GM21737 (cell line): ENCODE measurements around the gene SLC1A4.
"Not testable (repeated sequence)": the region's sequence is repeated elsewhere in the genome, so short reads cannot be mapped to it uniquely, and the experiment has no call there.

Source experiments
- ATAC-seq: cut with Tn5 transposase; IDR thresholded peaks from one replicate; pipeline ENCODE4 v1.9.1; 2021; ENCODE audit warnings: mild to moderate bottlenecking, moderate library complexity; ENCODE audit not compliant: unreplicated experiment

Gene SLC1A4

DNA sequence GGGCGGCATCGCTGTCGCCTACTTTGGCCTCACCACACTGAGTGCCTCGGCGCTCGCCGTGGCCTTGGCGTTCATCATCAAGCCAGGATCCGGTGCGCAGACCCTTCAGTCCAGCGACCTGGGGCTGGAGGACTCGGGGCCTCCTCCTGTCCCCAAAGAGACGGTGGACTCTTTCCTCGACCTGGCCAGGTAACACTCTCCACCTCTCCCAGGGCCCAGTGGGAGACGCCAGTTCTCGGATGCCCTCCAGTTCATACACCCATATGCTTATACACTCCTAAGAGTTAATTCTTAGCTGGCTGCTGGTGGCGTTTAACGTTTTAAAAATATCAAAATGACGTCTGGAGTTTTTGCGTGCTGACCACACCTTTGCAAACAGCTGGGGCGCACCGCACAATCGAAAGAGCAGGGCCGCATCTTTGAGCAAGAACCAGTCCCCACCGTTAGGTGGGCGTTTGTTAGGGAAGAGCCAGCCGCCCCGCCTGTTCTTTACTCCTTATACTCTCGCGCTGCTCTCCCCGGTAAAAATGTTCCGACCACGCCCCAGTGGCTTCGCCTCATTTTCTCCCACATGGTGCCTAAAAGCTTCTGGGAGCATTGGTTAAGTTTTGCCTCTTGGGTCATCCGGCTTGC, 899 bp downstream of the SLC1A4 start:
- no peak for ATAC-seq

DNA sequence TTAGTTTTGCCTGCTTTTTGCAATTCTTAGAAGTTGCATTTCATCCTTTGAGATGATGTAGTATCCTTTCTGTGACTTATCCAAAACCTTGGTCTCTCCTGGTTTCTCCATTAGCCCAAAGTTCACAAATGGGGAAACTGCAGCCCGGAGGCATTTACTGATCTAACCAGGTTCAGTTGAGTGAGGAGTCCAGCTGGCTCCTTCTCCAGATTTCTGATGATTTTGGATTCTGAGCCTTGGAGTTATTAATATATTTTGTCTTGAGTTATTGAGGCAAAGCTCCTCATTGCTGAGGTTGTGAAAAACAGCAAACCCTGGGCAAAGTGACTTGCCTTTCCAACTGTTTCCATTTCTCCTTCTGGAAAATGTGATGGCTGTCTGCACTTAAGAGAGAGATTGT, 1.7 kb downstream of the SLC1A4 start:
- no peak for ATAC-seq

DNA sequence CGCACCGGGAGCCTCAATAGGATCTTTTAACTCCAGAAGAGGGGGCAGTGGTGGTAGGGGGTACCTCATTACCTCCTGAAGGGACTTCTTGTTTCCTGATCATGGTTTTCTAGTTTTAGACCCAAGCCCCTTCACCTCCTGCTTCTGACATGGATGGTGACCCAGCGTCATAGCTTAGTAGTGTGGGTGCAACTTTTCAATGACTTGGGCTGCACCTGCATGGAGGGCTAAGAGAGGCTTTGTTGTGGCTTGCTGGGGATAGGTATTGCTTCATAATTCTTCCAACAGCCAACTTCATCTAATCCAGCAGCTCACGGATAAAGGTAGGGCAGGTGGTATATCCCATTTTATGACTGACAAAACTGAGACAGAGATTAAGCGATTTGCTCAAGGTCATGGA, 3.0 kb downstream of the SLC1A4 start:
- ATAC-seq, result no peak

DNA sequence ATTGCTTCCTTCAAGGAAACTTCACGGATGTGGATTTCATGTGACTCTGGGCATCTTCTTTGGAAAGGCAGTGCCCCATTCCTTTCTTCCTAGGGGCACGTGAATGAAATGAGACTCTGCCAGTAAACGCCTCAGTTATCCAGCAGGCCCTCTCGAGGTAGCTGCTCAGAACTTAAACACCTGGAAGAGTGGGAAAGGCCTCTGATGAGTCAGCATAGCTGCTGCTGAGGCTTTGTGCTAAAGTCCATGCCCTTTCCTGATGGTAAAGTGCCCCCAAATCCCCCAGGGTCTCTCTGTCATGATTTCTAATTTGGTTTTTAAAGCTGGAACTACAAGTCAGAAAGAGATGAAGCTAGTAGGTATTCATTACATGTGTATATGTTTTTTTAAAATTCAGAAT, 3.8 kb downstream of the SLC1A4 start:
- ATAC-seq, result no peak

DNA sequence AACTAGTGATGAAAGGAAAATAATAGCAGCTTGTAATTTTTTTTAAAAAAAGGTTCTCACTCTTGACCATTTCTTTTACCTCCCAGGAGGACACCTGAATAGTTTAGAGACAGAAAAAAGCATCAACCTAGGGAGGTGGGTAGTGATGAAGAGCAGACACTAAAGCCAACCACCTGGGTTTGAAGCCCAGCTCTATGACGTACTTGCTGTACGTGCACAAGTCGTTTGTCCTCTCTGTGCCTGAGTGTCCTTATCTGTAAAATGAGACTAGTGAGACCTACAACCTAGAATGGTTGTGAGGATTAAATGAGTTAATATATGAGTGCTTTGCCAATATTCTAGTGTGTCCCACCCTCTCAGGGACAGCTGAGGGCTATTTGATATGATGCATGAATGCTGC, 5.8 kb downstream of the SLC1A4 start:
- ATAC-seq, result no peak

DNA sequence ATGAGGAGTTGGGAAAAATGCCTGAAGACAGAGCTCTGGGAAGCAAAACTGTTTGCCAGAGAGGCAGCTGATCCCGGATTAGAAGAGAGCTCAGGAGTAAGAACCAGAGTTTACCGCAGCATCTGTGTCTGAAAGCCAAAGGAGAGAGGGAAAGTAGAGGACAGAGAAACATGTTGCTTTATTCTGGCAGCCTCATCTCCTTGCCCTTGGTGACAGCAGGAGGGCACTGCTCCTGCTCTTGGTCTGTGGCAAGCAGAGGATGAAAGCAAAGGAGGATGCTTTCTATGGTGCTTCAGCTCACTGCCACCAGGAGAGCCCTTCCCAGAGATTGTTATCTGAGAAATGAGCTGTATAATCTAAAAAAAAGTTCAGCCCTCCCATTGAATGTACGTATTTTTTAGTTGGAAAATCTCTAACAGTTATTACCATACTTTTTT, 7.7 kb downstream of the SLC1A4 start:
- no peak for ATAC-seq

DNA sequence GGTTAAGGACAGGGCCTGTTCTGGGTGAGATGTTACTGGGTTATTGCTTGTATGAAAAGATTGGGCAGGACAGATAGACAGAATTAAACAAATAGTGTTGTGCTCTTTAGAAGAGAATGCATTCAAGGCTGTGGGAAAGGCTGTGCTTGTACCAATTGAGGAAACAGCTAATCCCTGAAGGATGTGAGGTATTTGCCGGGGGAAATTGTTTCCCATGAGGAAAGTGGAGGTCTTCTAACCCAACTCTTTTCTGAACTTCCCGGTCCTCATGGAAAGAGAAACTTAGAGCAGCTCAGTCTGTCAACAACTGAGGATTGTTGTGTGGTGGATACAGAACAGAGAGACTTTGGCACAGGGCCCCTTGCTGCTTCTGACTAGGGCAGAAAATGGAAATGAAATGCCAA, 9.5 kb downstream of the SLC1A4 start:
- no peak for ATAC-seq

DNA sequence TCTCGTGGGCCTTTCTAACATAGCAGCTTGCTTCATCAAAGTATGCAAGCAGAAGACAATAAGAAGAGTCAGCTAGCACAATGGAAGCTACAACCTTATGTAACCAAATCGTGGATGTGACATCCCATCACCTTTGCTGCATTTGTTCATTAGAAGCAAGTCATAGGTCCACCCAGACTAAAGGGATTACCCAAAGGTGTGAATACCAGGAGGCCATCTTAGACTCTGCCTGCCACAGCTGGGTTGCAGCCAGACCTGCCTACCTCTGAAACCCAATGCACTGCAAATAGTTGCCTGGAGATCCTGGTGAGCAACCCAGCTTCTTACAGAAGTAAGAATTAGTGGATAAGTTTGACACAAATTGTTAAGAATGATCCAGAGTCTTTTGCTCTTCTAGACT, 10.6 kb downstream of the SLC1A4 start:
- ATAC-seq, result no peak

DNA sequence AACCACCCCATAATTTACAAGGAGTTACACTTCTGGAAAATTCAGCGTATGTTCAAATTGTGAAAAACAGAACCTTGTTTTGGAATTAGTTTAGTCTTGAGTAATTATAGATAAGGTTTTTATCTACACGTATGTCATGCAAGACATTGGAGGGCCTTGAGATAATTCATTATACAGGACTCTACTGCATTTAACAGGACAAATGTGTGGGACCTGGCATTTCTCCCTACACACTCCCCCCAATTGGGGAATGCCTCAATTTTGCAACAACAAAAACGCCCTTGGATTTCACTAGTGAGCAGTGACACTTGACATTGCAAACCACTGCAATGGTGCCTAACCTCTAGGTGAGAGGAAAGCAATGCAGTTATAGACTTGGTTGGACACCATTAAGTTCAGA, 11.4 kb downstream of the SLC1A4 start:
- no peak for ATAC-seq

DNA sequence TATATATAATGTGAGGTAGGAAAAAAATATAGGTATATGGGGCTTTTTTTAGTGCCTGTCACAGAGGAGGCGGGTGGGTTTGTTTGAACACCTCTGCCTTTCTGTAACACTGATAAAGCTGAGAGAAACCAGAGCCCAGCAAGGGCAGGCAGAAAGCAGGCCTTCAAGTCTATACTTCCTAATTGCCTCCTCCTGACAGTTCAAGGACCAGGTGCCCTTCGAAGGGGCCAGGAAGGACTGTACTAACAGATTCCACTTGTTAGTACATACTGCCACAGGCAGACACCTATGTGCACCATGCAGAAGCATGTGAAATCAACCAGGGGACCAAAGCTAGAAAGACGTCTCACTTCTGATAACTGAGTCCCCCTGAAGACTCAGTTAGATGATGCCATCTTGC, 13.8 kb downstream of the SLC1A4 start:
- no peak for ATAC-seq

DNA sequence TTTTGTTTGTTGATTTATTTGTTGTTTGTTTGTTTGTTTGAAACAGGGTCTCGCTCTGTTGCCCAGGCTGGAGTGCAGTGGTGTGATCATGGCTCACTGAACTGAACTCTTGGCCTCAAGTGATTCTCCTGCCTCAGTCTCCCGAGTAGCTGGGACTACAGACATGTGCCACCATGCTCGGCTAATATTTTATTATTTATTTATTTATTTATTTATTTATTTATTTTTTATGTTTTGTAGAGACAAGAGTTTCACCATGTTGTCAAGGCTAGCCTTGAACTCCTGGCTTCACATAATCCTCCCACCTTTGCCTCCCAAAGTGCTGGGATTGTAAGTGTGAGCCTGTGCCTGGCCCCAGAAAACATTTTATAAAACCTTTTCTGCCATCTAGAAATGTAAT, 15.0 kb downstream of the SLC1A4 start:
- not testable (repeated sequence) for ATAC-seq

DNA sequence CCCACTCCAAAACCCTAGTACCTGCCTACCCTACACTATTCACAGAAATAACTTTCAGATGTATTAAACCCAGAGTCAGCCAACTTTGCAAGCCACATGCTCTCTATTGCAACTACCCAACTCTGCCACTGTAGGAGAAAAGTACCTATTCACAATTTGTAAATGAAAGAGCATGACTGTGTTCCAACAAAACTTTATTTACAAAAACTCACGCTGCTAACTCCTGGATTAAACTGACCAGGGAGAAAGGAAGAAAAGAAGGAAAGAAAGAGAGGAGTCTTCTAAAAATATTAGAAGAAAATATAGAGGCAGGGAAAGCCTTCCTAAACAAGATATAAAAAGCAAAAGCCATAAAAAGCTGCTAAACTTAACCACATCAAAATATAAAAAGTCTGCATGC, 24.6 kb downstream of the SLC1A4 start:
- no peak for ATAC-seq

DNA sequence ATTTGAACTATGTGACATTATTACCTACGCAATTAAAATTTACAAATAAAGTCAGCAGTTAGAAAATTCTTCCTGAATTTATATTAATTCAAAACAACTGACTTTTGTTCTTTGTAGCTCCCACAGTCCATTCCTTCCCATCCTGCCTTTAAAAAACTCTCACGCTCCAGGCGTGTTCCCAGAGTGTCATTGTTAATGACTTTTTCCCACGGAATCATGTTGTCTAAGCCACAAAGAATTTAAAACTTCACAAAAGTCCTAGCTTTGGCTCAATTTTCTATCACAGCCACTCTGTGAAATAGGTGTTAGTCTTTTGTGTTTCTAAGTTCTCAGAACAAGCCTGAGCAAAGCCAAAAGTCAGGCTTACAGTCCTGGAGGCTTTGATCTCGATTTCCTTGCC, 26.5 kb downstream of the SLC1A4 start:
- ATAC-seq, result no peak

DNA sequence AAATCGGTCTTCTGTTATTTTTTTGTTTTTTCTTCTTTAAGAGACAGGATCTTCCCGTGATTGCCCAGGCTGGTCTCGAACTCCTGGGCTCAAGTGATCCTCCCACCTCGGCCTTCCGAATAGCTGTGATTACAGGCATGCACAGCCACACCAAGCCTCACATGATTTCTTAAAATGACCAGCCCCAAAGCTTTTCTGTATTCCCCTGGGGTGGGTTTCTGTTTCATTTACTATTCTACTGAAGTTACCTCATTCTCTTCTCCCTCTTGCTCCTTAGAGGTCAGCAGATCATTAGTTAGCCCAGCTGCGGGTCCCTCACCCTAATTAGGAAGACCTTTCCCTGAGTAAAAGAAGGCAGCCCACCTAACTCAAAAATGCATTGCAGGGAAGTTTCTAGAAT, 27.6 kb downstream of the SLC1A4 start:
- no peak for ATAC-seq

DNA sequence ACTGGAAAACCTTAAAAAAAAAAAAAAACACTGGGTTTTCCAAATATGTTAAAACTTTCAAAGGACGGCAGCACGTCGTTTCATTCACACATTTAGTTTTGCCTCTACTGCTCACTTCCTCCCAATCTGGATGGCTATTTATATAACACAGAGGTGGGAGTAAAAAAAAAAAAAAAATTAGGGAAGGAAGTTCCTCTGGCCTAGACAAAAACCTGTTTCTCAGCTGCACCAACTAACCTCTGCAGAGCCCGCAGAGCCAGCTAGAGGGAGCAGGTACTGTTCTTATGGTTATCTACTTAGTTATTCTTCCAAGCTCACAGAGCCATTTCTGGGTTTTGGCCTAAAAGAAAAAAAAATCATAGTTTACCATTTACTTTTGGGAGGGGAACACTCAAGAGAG, 28.1 kb downstream of the SLC1A4 start:
- ATAC-seq, result no peak

DNA sequence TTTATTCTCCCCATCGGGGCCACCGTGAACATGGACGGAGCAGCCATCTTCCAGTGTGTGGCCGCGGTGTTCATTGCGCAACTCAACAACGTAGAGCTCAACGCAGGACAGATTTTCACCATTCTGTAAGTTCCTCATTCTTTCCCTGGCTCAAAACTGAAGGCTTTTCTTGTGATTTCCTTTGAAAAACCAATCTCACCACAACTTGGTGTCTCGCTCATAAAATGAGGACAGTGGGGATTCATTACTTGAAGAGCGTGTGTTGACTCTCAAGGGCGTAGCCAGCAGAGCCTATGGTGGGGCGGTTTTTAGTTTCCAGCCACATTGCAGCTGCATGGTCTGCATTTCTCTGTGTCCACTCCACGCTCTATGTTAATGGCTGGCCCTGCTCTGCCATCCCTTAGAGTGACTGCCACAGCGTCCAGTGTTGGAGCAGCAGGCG, 29.0 kb downstream of the SLC1A4 start:
- no peak for ATAC-seq

DNA sequence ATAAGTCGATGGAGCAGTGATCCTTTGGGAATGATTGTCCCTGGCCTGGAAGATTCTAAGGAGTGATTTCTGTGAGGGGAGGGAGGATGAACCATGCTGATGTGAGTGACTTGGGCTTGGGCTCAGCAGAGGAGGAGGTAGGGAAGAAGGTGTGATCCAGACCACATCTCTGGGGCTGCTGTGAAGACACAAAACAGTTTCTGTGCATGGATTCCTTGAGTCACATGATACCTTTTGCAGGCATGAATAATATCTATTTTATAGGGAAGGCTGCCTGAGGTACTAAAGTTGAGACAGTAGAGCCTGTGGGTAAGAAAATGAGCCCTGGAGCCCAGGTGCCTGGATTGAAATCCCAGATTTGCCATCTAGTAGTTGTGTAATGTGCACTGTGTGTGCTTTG, 29.8 kb downstream of the SLC1A4 start:
- ATAC-seq, result no peak

DNA sequence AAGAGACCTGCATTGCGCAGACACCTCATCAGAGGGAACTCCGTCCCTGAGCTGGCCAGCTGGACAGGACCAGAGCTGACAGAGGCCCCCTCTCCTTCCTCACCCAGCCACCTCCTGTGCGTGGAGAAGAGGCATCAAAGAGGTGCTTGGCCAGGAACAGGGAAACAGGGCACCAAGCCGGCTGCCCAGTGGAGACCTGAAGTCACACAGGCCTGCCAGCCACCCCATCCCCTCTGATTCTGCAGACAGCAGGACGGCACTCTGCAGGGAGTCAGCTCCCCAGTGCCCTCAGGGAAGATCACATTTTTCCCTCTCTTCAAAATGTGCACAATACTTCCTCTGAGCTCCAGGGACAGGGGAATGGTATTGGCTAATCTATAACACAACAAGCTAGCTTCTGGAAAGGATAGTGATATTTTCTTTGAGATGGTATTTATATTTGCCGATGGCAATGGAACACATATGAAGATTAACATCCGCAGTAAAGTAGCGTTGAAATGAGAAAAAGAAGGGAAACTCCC, 30.5 kb downstream of the SLC1A4 start:
- no peak for ATAC-seq

DNA sequence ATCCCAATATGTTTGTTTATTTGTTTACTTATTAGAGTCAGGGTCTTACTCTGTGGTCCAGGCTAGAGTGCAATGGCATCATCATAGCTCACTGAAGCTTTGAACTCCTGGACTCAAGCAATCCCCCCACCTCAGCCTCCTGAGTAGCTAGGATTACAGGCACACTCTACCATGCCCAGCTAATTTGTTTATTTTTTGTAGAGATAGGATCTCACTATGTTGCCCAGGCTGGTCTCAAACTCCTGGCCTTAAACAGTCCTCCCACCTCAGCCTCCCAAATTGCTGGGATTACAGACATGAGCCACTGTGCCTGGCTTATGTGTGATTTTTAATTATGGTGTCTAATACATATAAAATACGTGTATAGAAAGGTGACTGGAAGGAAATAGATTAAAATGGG, 31.1 kb downstream of the SLC1A4 start:
- ATAC-seq, result not testable (repeated sequence)

DNA sequence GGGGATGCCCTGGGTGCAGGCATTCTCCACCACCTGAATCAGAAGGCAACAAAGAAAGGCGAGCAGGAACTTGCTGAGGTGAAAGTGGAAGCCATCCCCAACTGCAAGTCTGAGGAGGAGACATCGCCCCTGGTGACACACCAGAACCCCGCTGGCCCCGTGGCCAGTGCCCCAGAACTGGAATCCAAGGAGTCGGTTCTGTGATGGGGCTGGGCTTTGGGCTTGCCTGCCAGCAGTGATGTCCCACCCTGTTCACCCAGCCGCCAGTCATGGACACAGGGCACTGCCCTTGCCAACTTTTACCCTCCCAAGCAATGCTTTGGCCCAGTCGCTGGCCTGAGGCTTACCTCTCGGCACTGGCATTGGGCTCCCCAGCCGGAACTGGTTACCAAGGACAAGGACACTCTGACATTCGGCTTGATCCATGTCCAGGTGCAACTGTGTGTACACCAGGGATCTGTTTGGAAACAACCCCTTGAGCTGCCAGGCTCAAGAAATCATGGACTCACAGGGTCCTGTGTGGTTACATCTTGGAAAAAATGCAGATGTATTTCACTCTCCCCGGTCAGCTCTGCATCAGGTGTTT, 31.8 kb downstream of the SLC1A4 start:
- no peak for ATAC-seq

DNA sequence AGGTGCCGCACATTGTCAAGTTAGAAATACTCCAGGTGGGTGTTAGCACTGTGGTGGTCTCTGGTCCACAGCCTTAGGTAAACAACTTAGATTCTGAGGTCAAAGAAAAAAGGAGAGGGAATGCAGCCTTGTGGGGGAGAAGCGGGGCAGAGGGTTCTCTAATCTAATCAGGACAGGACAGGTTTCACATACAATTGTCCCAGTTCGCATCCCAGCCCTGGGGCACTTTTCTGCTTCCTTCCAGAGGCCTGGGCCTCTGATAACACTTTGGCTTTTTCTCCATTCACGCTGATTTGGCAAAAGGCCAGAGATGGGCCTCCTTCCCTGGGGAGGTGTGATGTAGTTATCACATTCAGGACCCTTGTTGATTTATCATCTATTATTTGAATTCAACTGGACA, 32.5 kb downstream of the SLC1A4 start:
- no peak for ATAC-seq

DNA sequence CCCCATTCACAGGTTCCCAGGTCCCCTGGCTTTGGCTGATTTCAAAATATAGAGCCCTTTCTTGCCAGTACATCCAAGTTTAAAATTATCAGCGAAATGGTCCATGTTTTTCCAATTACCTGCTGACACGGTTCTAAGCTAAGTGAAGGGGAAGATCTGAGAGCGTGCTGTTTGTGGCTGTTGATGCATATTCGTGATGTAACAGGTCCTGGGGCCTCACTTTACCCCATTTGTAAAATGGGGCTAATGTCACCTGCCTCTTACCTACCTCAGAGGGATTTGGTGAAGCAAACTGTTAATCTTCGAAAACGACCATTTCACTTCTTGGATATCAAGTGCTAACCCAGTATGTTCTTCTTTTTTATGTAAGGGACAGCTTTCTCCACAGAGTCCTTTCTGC, 33.0 kb downstream of the SLC1A4 start:
- no peak for ATAC-seq

DNA sequence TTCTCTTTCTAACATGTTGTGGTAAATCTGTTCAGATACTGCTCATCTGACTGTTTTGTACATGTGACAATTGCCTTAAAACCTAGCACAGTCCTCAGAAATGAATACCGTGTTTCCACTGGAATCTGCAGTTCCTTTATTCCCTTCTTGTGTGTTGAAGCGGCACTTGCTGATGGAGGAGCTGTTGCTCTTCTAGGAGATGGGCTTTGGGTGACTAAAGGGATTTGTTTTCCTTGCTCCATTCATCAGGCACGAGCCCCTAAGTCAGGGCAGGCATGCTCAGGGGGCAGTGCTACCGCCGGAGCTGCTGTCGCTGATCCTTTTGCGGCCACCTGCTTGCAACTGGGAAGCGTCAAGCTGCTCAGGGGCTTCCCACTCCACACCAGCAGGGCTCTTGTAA, 34.5 kb downstream of the SLC1A4 start:
- ATAC-seq, result no peak
